GM23248 (cell line): ENCODE measurements around the gene TSPO2.

Experiments used
- EZH2 ChIP-seq: fragments of 200-600 bp; sonication (generic); IDR thresholded peaks from 2 replicates; pipeline ENCODE4 v1.6.1; 2018; ENCODE audit warnings: antibody characterized with exemption, mild to moderate bottlenecking; ENCODE audit not compliant: insufficient read depth, poor library complexity, severe bottlenecking
- EZH2phosphoT487 ChIP-seq: fragments of 200-600 bp; sonication (generic); IDR thresholded peaks from 2 replicates; pipeline ENCODE4 v1.6.1; 2018; ENCODE audit warnings: antibody characterized with exemption, moderate library complexity, mild to moderate bottlenecking, low read depth; ENCODE audit not compliant: insufficient read depth

DNA sequence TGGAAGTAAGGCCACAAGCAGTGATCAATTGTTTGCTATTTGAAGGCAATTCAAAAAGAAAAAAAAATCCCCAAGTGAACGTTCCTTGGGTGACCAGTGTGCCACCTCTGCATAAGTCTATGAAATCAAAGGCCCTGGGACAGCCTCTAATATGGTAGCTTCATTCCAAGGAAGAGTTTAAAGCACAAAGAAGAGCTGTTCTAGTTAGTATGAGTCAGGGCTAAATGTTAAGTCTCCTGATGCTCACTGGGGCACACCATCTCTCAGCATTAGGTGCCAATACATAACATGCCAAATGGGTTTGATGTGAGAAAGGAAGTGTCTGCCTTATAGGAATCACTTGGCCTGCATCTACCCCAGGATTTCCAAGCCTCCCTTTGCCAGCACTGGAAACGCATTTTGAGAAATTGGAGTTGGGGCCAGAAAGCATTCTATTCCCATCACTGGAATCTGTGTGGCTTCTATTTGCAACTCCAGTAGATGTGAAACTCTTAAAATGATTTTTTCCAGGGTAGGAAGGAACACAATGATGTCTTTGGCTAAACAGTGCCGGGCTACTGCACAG is 16.2 kb upstream of the TSPO2 start:
- no peak for TF ChIP-seq EZH2
- no peak for TF ChIP-seq EZH2phosphoT487
